HepG2 (cell line): ENCODE results near the gene CERS1. TPM values are rescaled to one million over a fixed set of nuclear protein-coding genes. Genes with fewer than 3 reads are reported as not detected.

ENCODE experiments used
- BORCS8-MEF2B ChIP-seq: sonication (generic); formaldehyde crosslinking; IDR thresholded peaks from 2 replicates; pipeline ENCODE4 v1.8.0; 2022; ENCODE audit warnings: mild to moderate bottlenecking, missing genetic modification reagents
- DBP ChIP-seq: sonication (generic); formaldehyde crosslinking; IDR thresholded peaks from 2 replicates; pipeline ENCODE4 v1.4.0; 2020; ENCODE audit warnings: missing genetic modification reagents; ENCODE audit errors: not compliant biosample characterization
- KAT7 ChIP-seq: IDR thresholded peaks from 2 replicates; pipeline ENCODE4 v1.6.1; 2018; ENCODE audit warnings: borderline replicate concordance, missing compliant biosample characterization
- NFKBIZ ChIP-seq: IDR thresholded peaks from 2 replicates; pipeline ENCODE4 v1.6.1; 2018; ENCODE audit warnings: missing genetic modification reagents, missing compliant biosample characterization
- SALL2 ChIP-seq: sonication (generic); formaldehyde crosslinking; IDR thresholded peaks from 2 replicates; pipeline ENCODE4 v1.8.1; 2023; ENCODE audit warnings: mild to moderate bottlenecking, missing genetic modification reagents, inconsistent platforms
- TAF15 ChIP-seq: fragments of 200-400 bp; formaldehyde crosslinking; IDR thresholded peaks from one replicate; pipeline ENCODE4 v1.6.1; 2018; ENCODE audit warnings: mild to moderate bottlenecking, low read depth, low read length; ENCODE audit not compliant: poor library complexity, severe bottlenecking
- ZNF790 ChIP-seq: sonication (generic); formaldehyde crosslinking; IDR thresholded peaks from 2 replicates; pipeline ENCODE4 v1.8.0; 2022; ENCODE audit warnings: missing genetic modification reagents, mild to moderate bottlenecking, borderline replicate concordance
- polyA plus RNA-seq, 8 experiments: library from polyadenylated mRNA; depleted of rRNA in 3 of 8; stranded (reverse) in 7 of 8; unstranded in 1 of 8; fragments of >200 nt; fragmentation: Illumina TruSeq in 4 of 8; extraction: Trizol in 4 of 8; gene quantifications; 2 replicates each; pipeline versions ENCODE4 v1.2.1 to v1.2.3, GENCODE V29; 2011 to 2016; ENCODE audit warnings: low read depth in 4 of 8, missing spikeins in 1 of 8, mixed read lengths in 1 of 8; ENCODE audit not compliant: insufficient read depth in 1 of 8
- total RNA-seq, 5 experiments: library from RNA; depleted of rRNA; stranded (reverse); fragments of >200 nt; fragmentation: Illumina TruSeq; extraction: Trizol; gene quantifications; 2 replicates each; pipeline ENCODE4 v1.2.3, GENCODE V29; 2016; ENCODE audit warnings: low read depth in 1 of 5
- TF ChIP-seq, protein P1 (sequence below): sonication (generic); formaldehyde crosslinking; IDR thresholded peaks from 2 replicates; pipeline ENCODE4 v1.4.0; 2020; ENCODE audit warnings: missing genetic modification reagents, borderline replicate concordance
- TF ChIP-seq, protein P2 (sequence below): sonication (generic); formaldehyde crosslinking; IDR thresholded peaks from 2 replicates; pipeline ENCODE4 v1.8.0; 2022; ENCODE audit warnings: mild to moderate bottlenecking, missing genetic modification reagents, borderline replicate concordance

Gene CERS1
- total and polyA plus RNA-seq, 2 of the 13 experiments (the other 11 are each of a cell fraction or from before 2014, with no cell fraction given), result 4.6 to 9.8 TPM

- TF ChIP-seq, protein P1, sequence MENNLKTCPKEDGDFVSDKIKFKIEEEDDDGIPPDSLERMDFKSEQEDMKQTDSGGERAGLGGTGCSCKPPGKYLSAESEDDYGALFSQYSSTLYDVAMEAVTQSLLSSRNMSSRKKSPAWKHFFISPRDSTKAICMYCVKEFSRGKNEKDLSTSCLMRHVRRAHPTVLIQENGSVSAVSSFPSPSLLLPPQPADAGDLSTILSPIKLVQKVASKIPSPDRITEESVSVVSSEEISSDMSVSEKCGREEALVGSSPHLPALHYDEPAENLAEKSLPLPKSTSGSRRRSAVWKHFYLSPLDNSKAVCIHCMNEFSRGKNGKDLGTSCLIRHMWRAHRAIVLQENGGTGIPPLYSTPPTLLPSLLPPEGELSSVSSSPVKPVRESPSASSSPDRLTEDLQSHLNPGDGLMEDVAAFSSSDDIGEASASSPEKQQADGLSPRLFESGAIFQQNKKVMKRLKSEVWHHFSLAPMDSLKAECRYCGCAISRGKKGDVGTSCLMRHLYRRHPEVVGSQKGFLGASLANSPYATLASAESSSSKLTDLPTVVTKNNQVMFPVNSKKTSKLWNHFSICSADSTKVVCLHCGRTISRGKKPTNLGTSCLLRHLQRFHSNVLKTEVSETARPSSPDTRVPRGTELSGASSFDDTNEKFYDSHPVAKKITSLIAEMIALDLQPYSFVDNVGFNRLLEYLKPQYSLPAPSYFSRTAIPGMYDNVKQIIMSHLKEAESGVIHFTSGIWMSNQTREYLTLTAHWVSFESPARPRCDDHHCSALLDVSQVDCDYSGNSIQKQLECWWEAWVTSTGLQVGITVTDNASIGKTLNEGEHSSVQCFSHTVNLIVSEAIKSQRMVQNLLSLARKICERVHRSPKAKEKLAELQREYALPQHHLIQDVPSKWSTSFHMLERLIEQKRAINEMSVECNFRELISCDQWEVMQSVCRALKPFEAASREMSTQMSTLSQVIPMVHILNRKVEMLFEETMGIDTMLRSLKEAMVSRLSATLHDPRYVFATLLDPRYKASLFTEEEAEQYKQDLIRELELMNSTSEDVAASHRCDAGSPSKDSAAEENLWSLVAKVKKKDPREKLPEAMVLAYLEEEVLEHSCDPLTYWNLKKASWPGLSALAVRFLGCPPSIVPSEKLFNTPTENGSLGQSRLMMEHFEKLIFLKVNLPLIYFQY (CRISPR knock-in tag), result no peak
- TF ChIP-seq NFKBIZ (no peak), SALL2 (CRISPR knock-in tag) (no peak), BORCS8-MEF2B (CRISPR knock-in tag) (no peak), DBP (CRISPR knock-in tag) (no peak), TAF15 (peak; percentile 75), KAT7 (CRISPR knock-in tag) (no peak), ZNF790 (CRISPR knock-in tag) (no peak)
- TF ChIP-seq, protein P2, sequence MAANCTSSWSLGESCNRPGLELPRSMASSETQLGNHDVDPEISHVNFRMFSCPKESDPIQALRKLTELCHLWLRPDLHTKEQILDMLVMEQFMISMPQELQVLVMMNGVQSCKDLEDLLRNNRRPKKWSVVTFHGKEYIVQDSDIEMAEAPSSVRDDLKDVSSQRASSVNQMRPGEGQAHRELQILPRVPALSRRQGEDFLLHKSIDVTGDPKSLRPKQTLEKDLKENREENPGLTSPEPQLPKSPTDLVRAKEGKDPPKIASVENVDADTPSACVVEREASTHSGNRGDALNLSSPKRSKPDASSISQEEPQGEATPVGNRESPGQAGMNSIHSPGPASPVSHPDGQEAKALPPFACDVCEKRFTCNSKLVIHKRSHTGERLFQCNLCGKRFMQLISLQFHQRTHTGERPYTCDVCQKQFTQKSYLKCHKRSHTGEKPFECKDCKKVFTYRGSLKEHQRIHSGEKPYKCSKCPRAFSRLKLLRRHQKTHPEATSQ, result no peak
These were observed 29.8 kb downstream of the CERS1 start (continued) for GRCh38 chr19:18865973-18866799.
